SK-N-SH (cell line): Measurements from ENCODE around the gene DNAJA3. TPM values are rescaled to one million over a fixed set of nuclear protein-coding genes. Genes with fewer than 3 reads are reported as not detected.

Source experiments
- CTCF ChIA-PET: fragments of 300-600, 350-600 bp; formaldehyde crosslinking; extraction: SDS; loops from one replicate; lab custom pipeline; 2021; lab: Yijun Ruan, JAX
- POLR2A ChIA-PET: fragments of 350-600 bp; sonication (Branson Sonifier 250); formaldehyde crosslinking; extraction: SDS; loops from one replicate; lab custom pipeline; 2020; ENCODE audit warnings: antibody characterized with exemption, inconsistent platforms; lab: Yijun Ruan, JAX
- DNase-seq: peaks from one replicate; pipeline ENCODE4 v3.0.0; 2012
- H2AFZ ChIP-seq: fragments of 200-600 bp; sonication (generic); 2 replicates; pipeline ENCODE4 v1.8.1; 2016; ENCODE audit warnings: antibody characterized with exemption, mild to moderate bottlenecking, low read depth
- H3F3A ChIP-seq: fragments of 200-600 bp; sonication (generic); replicated peaks from 2 replicates; pipeline ENCODE3; 2016; ENCODE audit warnings: antibody characterized with exemption, mild to moderate bottlenecking; ENCODE audit not compliant: insufficient read depth
- H3K27ac ChIP-seq, 2 experiments: fragments of 200-500 bp in 1 of 2; fragments of 200-600 bp in 1 of 2; sonication (Bioruptor generic) in 1 of 2; sonication (generic), shearing (Covaris generic) in 1 of 2; 2 replicates each; pipeline versions ENCODE4 v1.5.1 to v1.6.1; 2014 to 2016; ENCODE audit warnings: low read depth in 2 of 2, inconsistent platforms in 1 of 2, low read length in 1 of 2, mild to moderate bottlenecking in 1 of 2, mixed read lengths in 1 of 2
- H3K27me3 ChIP-seq: fragments of 200-600 bp; sonication (generic), shearing (Covaris generic); 2 replicates; pipeline ENCODE4 v1.6.1; 2016; ENCODE audit warnings: mixed run types; ENCODE audit not compliant: insufficient read depth
- H3K36me3 ChIP-seq, 2 experiments: fragments of 200-500 bp in 1 of 2; fragments of 200-600 bp in 1 of 2; sonication (Bioruptor generic) in 1 of 2; sonication (generic) in 1 of 2; replicated peaks in 1 of 2; 2 replicates each; pipeline versions ENCODE3 to v1.5.1; 2014 to 2016; ENCODE audit warnings: low read length in 1 of 2, mild to moderate bottlenecking in 1 of 2; ENCODE audit not compliant: insufficient read depth in 2 of 2, control insufficient read depth in 1 of 2
- H3K4me1 ChIP-seq, 2 experiments: fragments of 200-500 bp in 1 of 2; fragments of 200-600 bp in 1 of 2; sonication (Bioruptor generic) in 1 of 2; sonication (generic), shearing (Covaris generic) in 1 of 2; 2 replicates each; pipeline versions ENCODE4 v1.5.1 to v1.6.1; 2014 to 2016; ENCODE audit warnings: low read depth in 1 of 2, low read length in 1 of 2, mixed run types in 1 of 2; ENCODE audit not compliant: insufficient read depth in 2 of 2, control insufficient read depth in 1 of 2
- H3K4me2 ChIP-seq: fragments of 200-600 bp; sonication (generic), shearing (Covaris generic); 2 replicates; pipeline ENCODE4 v1.6.1; 2017; ENCODE audit warnings: mixed run types
- H3K4me3 ChIP-seq, 2 experiments: fragments of 200-500 bp in 1 of 2; fragments of 200-600 bp in 1 of 2; sonication (Bioruptor generic) in 1 of 2; sonication (generic), shearing (Covaris generic) in 1 of 2; 2 replicates each; pipeline versions ENCODE4 v1.5.1 to v1.8.1; 2014 to 2016; ENCODE audit warnings: low read depth in 2 of 2, inconsistent platforms in 1 of 2, low read length in 1 of 2, mild to moderate bottlenecking in 1 of 2, mixed read lengths in 1 of 2, moderate library complexity in 1 of 2
- H3K79me2 ChIP-seq: fragments of 200-600 bp; sonication (generic); 2 replicates; pipeline ENCODE4 v1.8.1; 2017; ENCODE audit warnings: mild to moderate bottlenecking; ENCODE audit not compliant: insufficient read depth
- H3K9ac ChIP-seq: fragments of 200-600 bp; sonication (generic); 2 replicates; pipeline ENCODE4 v1.6.1; 2017; ENCODE audit warnings: mixed run types
- H3K9me2 ChIP-seq: fragments of 200-600 bp; sonication (generic); 2 replicates; pipeline ENCODE4 v1.6.1; 2017; ENCODE audit warnings: mixed run types
- H3K9me3 ChIP-seq: fragments of 200-600 bp; sonication (generic); 2 replicates; pipeline ENCODE4 v1.6.1; 2017; ENCODE audit warnings: mixed run types, mild to moderate bottlenecking, moderate library complexity
- H4K20me1 ChIP-seq: fragments of 200-600 bp; sonication (generic); 2 replicates; pipeline ENCODE4 v1.6.1; 2017; ENCODE audit warnings: mild to moderate bottlenecking, mixed run types; ENCODE audit not compliant: insufficient read depth
- CHD2 ChIP-seq: fragments of 150-350 bp; IDR thresholded peaks from 2 replicates; pipeline ENCODE4 v1.6.1; 2018; ENCODE audit warnings: low read length; ENCODE audit not compliant: partially characterized antibody
- EZH2phosphoT487 ChIP-seq: fragments of 200-600 bp; sonication (generic); IDR thresholded peaks from 2 replicates; pipeline ENCODE4 v1.6.1; 2017; ENCODE audit warnings: low read depth, mixed run types, mild to moderate bottlenecking, antibody characterized with exemption, moderate library complexity, borderline replicate concordance
- GABPA ChIP-seq: IDR thresholded peaks from 2 replicates; pipeline ENCODE4 v1.4.0; 2012; ENCODE audit warnings: low read depth, mild to moderate bottlenecking
- GATA2 ChIP-seq: sonication (generic); formaldehyde crosslinking; IDR thresholded peaks from 2 replicates; pipeline ENCODE4 v1.5.0; 2020; ENCODE audit warnings: mild to moderate bottlenecking, missing genetic modification reagents
- IRF3 ChIP-seq: fragments of 150-350 bp; IDR thresholded peaks from 2 replicates; pipeline ENCODE4 v1.6.1; 2016; ENCODE audit warnings: mild to moderate bottlenecking, low read depth, low read length
- JUND ChIP-seq: IDR thresholded peaks from 2 replicates; pipeline ENCODE4 v1.4.0; 2012
- MAX ChIP-seq: IDR thresholded peaks from 2 replicates; pipeline ENCODE4 v1.4.0; 2012; ENCODE audit warnings: low read depth
- MEF2A ChIP-seq: IDR thresholded peaks from 2 replicates; pipeline ENCODE4 v1.4.0; 2012; ENCODE audit warnings: low read depth, borderline replicate concordance
- POLR2AphosphoS5 ChIP-seq: IDR thresholded peaks from 2 replicates; pipeline ENCODE4 v1.6.1; 2012; ENCODE audit warnings: low read depth, low read length
- RCOR1 ChIP-seq: fragments of 150-350 bp; IDR thresholded peaks from 2 replicates; pipeline ENCODE4 v1.6.1; 2017; ENCODE audit warnings: antibody characterized with exemption, low read length
- REST ChIP-seq: IDR thresholded peaks from 2 replicates; pipeline ENCODE4 v1.6.1; 2012; ENCODE audit warnings: mild to moderate bottlenecking, low read depth, low read length, moderate library complexity
- RFX5 ChIP-seq: IDR thresholded peaks from 2 replicates; pipeline ENCODE4 v1.6.1; 2012; ENCODE audit warnings: mild to moderate bottlenecking, improper control_type of control experiment, low read length
- RXRA ChIP-seq: IDR thresholded peaks from 2 replicates; pipeline ENCODE4 v1.4.0; 2012; ENCODE audit warnings: low read depth, mild to moderate bottlenecking, borderline replicate concordance
- SIN3A ChIP-seq: IDR thresholded peaks from 2 replicates; pipeline ENCODE4 v1.6.1; 2012; ENCODE audit warnings: low read depth, mild to moderate bottlenecking, low read length, moderate library complexity, borderline replicate concordance
- SMC3 ChIP-seq: IDR thresholded peaks from 2 replicates; pipeline ENCODE4 v1.6.1; 2012; ENCODE audit warnings: low read depth, low read length, improper control_type of control experiment
- TEAD4 ChIP-seq: IDR thresholded peaks from 2 replicates; pipeline ENCODE4 v1.4.0; 2012; ENCODE audit warnings: mild to moderate bottlenecking, borderline replicate concordance; ENCODE audit not compliant: insufficient read depth
- ZBTB33 ChIP-seq: IDR thresholded peaks from 2 replicates; pipeline ENCODE4 v1.4.0; 2012; ENCODE audit warnings: low read depth, borderline replicate concordance
- WGBS: methylation state at CpG from one replicate; pipeline ENCODE4 v1.1.6; 2017; ENCODE audit warnings: low lambda C conversion rate; 5-methylcytosine and 5-hydroxymethylcytosine counted together
- polyA plus RNA-seq, 3 experiments: library from polyadenylated mRNA; depleted of rRNA; stranded (reverse); fragments of >200 nt; gene quantifications; 2 replicates each; pipeline ENCODE4 v1.2.3, GENCODE V29; 2012
- TF ChIP-seq, protein P1 (sequence below): IDR thresholded peaks from 2 replicates; pipeline ENCODE4 v1.4.0; 2012; ENCODE audit warnings: low read depth, borderline replicate concordance

The DNAJA3 gene
- polyA plus RNA-seq, 1 of the 3 experiments (the other 2 are of a cell fraction): 52.6 TPM

- TF ChIP-seq ZBTB33 (no peak), MAX (no peak), IRF3 (no peak), MEF2A (no peak), GATA2 (CRISPR knock-in tag) (no peak), RCOR1 (no peak), TEAD4 (no peak), POLR2AphosphoS5 (no peak)
- TF ChIP-seq, protein P1, sequence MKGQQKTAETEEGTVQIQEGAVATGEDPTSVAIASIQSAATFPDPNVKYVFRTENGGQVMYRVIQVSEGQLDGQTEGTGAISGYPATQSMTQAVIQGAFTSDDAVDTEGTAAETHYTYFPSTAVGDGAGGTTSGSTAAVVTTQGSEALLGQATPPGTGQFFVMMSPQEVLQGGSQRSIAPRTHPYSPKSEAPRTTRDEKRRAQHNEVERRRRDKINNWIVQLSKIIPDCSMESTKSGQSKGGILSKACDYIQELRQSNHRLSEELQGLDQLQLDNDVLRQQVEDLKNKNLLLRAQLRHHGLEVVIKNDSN: no peak
Observed at GRCh38 chr16:4450430-4450829, 24.8 kb downstream of the DNAJA3 start (continued).

GRCh38 chr16:4450931-4451519, 25.4 kb downstream of the DNAJA3 start:
- Histone ChIP-seq H3K27me3 (no peaks in the 10 kb centered on the region), H3K4me1 (no peaks in the 10 kb centered on the region), H3F3A (no peaks in the 10 kb centered on the region), H4K20me1 (no peaks in the 10 kb centered on the region), H2AFZ (no peak overlapping the region), H3K4me3 (no peak overlapping the region), H3K9me3 (no peaks in the 10 kb centered on the region), H3K27ac (no peak overlapping the region), H3K4me2 (no peak overlapping the region), H3K36me3 (peaks cover 16 to 55% of the 10 kb centered on the region in 2 experiments), H3K9me2 (no peaks in the 10 kb centered on the region), H3K9ac (no peak overlapping the region), H3K79me2 (no peaks in the 10 kb centered on the region)
- no peak for DNase-seq
- no peak for TF ChIP-seq MAX
- TF ChIP-seq GABPA: no peak
- TF ChIP-seq RFX5: no peak
- TF ChIP-seq SMC3: no peak
- TF ChIP-seq SIN3A: no peak
- TF ChIP-seq CHD2: no peak
- no peak for TF ChIP-seq REST
- no peak for TF ChIP-seq POLR2AphosphoS5
- no peak for TF ChIP-seq TEAD4
- TF ChIP-seq RXRA: no peak
- TF ChIP-seq JUND: no peak
- TF ChIP-seq, protein P1: no peak
- no peak for TF ChIP-seq EZH2phosphoT487
- TF ChIP-seq IRF3: no peak
- WGBS: 84% methylated on average over 11 of the region's 14 CpGs
- CTCF ChIA-PET: interaction anchor here (1.0 kb wide), 1 partner anchor 48 kb away, joined by 3 read pairs; no protein-coding TSS in a partner anchor
- POLR2A ChIA-PET: interaction anchor here (1.5 kb wide), 1 partner anchor 9 kb away, joined by 4 read pairs; no protein-coding TSS in a partner anchor
